Endodermal cell (in vitro differentiated cells): ENCODE results near the gene PCDHA5. TPM values are rescaled to one million over a fixed set of nuclear protein-coding genes. Genes with fewer than 3 reads are reported as not detected.

Source experiments
- total RNA-seq, 2 donors: library from RNA; stranded (reverse); fragmentation: NEBNext Ultra II Directional in 1 of 2; extraction: Animal tissue kit (Norgen Biotek cat#: 25700) in 1 of 2; gene quantifications; 2 replicates in 1 of 2; 3 replicates in 1 of 2; pipeline ENCODE4 v1.2.1, GENCODE V29; 2021

Gene PCDHA5
- total RNA-seq, 2 donors from 2014 or later: 1.8 to 1.9 TPM

Other genes starting within 250 kb of the PCDHA5 start
- under 1 TPM in 1 of 2 donors, not detected in 1; 0.18 TPM for gene CD14, start 188.4 kb upstream of the PCDHA5 start, total RNA-seq
- 10 to 100 TPM; 29.3 to 34.6 TPM for gene TMCO6, start 182.2 kb upstream of the PCDHA5 start, total RNA-seq
- 10 to 100 TPM; 75.5 to 82.2 TPM for gene NDUFA2, start 174.0 kb upstream of the PCDHA5 start, total RNA-seq
- 10 to 100 TPM; 68.9 to 76.8 TPM for gene IK, start 173.8 kb upstream of the PCDHA5 start, total RNA-seq
- gene WDR55, start 156.7 kb upstream of the PCDHA5 start, total RNA-seq: 10 to 100 TPM; 20.4 to 23.1 TPM
- 1 to 10 TPM; 1.1 to 1.6 TPM for gene DND1, start 148.0 kb upstream of the PCDHA5 start, total RNA-seq
- gene HARS1, start 130.2 kb upstream of the PCDHA5 start, total RNA-seq: 10 to 100 TPM; 48.0 to 52.1 TPM
- 10 to 100 TPM; 30.9 to 35.5 TPM for gene HARS2, start 130.2 kb upstream of the PCDHA5 start, total RNA-seq
- gene ZMAT2, start 121.2 kb upstream of the PCDHA5 start, total RNA-seq: 10 to 100 TPM; 62.6 to 73.1 TPM
- 1 to 10 TPM in 1 of 2 donors, under 1 TPM in 1; 0.18 to 2.9 TPM for gene PCDHA1, start 35.5 kb upstream of the PCDHA5 start, total RNA-seq
- 1 to 10 TPM; 1.4 to 2.3 TPM for gene PCDHA2, start 26.8 kb upstream of the PCDHA5 start, total RNA-seq
- gene PCDHA3, start 20.6 kb upstream of the PCDHA5 start, total RNA-seq: 1 to 10 TPM; 1.3 to 2.8 TPM
- gene PCDHA4, start 14.5 kb upstream of the PCDHA5 start, total RNA-seq: 1 to 10 TPM; 5.6 to 6.3 TPM
- gene PCDHA6, start 6.3 kb downstream of the PCDHA5 start, total RNA-seq: 1 to 10 TPM; 6.2 to 6.5 TPM
- gene PCDHA7, start 12.7 kb downstream of the PCDHA5 start, total RNA-seq: 1 to 10 TPM; 2.5 to 6.6 TPM
- gene PCDHA8, start 19.6 kb downstream of the PCDHA5 start, total RNA-seq: 1 to 10 TPM in 1 of 2 donors, under 1 TPM in 1; 0.71 to 2.5 TPM
- 1 to 10 TPM in 1 of 2 donors, under 1 TPM in 1; 0.60 to 2.6 TPM for gene PCDHA9, start 26.8 kb downstream of the PCDHA5 start, total RNA-seq
- gene PCDHA10, start 34.3 kb downstream of the PCDHA5 start, total RNA-seq: 10 to 100 TPM; 10.2 to 17.7 TPM
- 10 to 100 TPM in 1 of 2 donors, 1 to 10 TPM in 1; 4.7 to 11.7 TPM for gene PCDHA11, start 47.3 kb downstream of the PCDHA5 start, total RNA-seq
- gene PCDHA12, start 53.7 kb downstream of the PCDHA5 start, total RNA-seq: 10 to 100 TPM; 11.2 to 13.8 TPM
- 1 to 10 TPM; 1.2 to 3.8 TPM for gene PCDHA13, start 60.5 kb downstream of the PCDHA5 start, total RNA-seq
- 1 to 10 TPM; 3.2 to 6.1 TPM for gene PCDHAC1, start 104.7 kb downstream of the PCDHA5 start, total RNA-seq
- 1 to 10 TPM in 1 of 2 donors, under 1 TPM in 1; 0.49 to 2.4 TPM for gene PCDHAC2, start 144.9 kb downstream of the PCDHA5 start, total RNA-seq
- gene PCDHB1, start 229.8 kb downstream of the PCDHA5 start, total RNA-seq: under 1 TPM in 1 of 2 donors, not detected in 1; 0.04 TPM